Epithelial cell of prostate (primary cell): ENCODE results near the gene SP3.

Source experiments
- DNase-seq: peaks from one replicate; pipeline ENCODE4 v3.0.0-alpha.2; 2011; ENCODE audit warnings: low read depth, low spot score
- H3K27ac ChIP-seq: fragments of 450-650 bp; 2 replicates; pipeline ENCODE4 v1.5.1; 2017; ENCODE audit warnings: mild to moderate bottlenecking

The SP3 gene

DNA sequence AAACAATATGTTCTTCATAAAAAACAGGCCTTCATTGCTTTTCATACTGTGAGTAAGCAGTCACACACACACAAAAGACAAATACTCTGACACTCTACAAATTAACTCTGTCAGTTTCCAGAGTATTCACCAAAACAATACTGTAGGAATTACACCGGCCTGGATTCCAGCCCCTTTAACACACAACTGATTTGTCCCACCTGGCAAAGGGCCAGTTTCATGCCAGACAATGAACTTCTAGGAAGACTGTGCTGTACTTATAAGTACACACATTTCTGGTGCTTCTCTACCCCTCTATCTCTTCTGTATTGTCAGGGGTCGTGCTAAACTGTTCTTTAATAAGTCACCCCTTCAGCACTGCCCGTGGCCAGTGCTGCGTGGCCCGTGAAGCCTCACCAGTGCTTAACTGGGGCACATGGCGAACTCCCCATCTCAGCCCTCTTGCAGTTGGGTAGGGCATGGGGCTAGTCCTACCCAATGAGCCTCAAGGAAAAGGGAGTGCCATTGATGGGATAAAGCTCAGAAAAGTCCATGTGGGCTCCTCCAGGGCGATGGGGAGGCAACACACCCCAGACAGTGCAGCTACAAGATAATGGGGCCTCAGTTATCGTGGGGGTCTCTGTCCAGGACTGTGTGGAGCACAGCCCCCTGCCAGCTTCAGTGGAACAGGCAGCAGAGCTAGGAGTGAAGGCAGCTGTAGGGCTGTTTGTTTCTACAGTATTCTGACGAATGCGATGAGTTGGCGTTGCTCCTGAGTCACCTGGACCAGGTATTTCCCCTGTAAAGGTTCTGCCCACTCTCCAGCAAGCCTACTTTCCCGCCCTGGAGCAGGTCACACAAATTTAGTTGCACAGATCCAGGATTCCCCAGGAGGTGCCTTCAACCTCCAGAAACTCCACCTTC is 99.0 kb downstream of the SP3 start:
- H3K27ac ChIP-seq, result no peak overlapping the region
- DNase-seq, result no peak

DNA sequence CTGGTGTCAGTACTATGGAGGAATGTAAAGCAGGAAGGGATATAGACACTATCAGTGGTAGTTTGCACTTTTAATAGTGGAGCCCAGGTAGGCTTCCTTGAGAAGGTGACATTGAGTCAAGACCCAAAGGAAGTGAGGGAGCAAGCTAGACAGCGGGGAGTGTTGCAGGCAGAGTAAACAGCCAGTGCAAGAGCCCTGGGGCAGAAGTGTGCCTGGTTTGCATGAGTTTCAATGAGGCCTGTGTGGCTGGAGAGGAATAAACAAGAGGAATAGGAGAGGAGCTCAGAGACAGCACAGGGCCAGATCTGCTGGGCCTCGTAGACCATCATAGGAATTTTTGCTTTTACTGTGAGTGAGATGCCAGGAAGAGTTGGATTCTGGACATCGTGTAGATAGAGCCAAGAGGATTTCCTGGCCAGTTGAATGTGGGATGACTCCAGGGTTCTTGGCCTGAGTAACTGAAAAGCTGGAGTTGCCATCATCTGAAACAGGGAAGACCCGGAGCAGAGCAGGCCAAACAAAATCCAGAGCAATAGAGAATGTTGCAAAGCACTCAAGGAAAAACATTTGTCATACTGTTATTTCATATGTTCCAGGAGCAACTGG is 102.5 kb downstream of the SP3 start:
- no peak overlapping the region for H3K27ac ChIP-seq
- no peak for DNase-seq

DNA sequence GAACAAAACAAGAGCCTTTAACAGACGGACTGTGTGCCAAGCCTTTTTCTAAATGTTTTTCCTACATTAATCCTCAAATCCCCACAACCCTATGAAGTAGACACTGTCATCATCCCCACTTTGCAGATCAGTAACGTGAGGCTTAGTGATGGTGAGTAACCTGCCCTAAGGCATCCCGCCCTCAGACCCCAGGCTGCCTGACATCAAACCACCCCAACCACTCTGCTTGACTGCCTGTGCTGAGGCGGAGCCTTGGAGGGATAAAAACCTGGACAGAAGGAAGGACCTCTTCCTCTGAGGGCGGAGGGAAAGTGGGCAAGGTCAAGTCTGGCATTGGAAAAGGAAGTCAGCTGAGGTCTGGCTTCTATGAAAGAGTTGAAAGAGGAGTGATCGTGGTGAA is 104.6 kb downstream of the SP3 start:
- no peak for DNase-seq
- no peak overlapping the region for H3K27ac ChIP-seq

DNA sequence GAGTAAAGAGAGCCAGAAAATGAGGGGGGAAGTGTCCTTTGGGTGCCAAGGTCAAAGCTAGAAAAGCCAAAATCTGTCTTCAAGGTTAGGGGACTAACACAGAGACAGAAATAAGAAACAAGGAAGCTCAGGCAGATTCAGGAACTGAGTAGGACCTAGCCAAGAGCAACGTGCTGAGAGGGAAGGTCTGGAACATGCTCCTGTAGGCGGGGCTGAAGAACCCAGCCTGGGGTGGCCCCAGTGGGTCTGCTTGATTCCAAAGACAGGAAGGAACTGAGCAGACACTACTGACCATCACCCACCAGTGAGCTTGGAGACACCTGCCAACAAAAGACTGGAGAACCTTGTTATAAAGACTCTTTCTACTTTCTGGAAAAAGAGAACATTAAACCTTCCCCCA is 105.1 kb downstream of the SP3 start:
- no peak for DNase-seq
- no peak overlapping the region for H3K27ac ChIP-seq

DNA sequence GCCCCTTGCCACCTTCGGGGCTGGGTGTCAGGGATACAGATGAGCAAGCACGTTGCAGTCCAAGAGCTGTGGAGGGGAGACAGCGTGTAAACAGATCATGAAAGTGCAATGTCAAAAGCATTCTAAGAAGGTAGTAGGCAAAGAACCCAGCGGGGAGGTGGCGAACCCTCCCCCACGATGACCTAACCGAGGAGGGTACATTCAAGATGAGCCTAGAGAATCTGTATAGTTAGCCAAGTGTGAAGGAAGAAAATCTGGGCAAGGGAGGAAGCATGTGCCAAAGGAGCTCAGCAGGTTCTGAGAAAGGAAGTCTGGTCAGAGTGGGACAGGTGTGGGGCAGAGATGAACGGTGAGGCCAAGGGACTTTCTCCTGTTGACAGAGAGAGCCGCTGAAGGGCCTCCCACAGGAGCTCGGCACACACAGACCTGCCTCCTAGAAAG is 106.9 kb downstream of the SP3 start:
- DNase-seq, result no peak
- no peak overlapping the region for H3K27ac ChIP-seq
